Loucy (cell line): Measurements from ENCODE around the gene OR10A7.

ENCODE experiments used
- H2AFZ ChIP-seq: fragments of 200-600 bp; sonication (generic); 2 replicates; pipeline ENCODE4 v1.6.0; 2016; ENCODE audit warnings: antibody characterized with exemption, mild to moderate bottlenecking, low read length, moderate library complexity
- H3F3A ChIP-seq: fragments of 200-600 bp; 2 replicates; pipeline ENCODE4 v1.6.0; 2016; ENCODE audit warnings: antibody characterized with exemption, low read depth, mild to moderate bottlenecking
- H3K27me3 ChIP-seq: fragments of 200-600 bp; sonication (generic); 2 replicates; pipeline ENCODE4 v1.6.1; 2014; ENCODE audit warnings: low read length, mild to moderate bottlenecking; ENCODE audit not compliant: insufficient read depth, poor library complexity, severe bottlenecking
- H3K36me3 ChIP-seq: fragments of 200-600 bp; sonication (generic); 2 replicates; pipeline ENCODE4 v1.6.1; 2016; ENCODE audit warnings: low read length; ENCODE audit not compliant: insufficient read depth
- H3K4me1 ChIP-seq: fragments of 200-600 bp; sonication (generic); 2 replicates; pipeline ENCODE4 v1.5.1; 2014; ENCODE audit warnings: low read length, mild to moderate bottlenecking; ENCODE audit not compliant: insufficient read depth, poor library complexity, severe bottlenecking
- H3K4me2 ChIP-seq: fragments of 200-600 bp; sonication (generic); 2 replicates; pipeline ENCODE4 v1.6.0; 2014; ENCODE audit warnings: antibody characterized with exemption, low read length, low read depth, mild to moderate bottlenecking; ENCODE audit not compliant: poor library complexity, severe bottlenecking
- H3K4me3 ChIP-seq: fragments of 200-600 bp; sonication (generic); 2 replicates; pipeline ENCODE4 v1.5.1; 2014; ENCODE audit warnings: low read length, mild to moderate bottlenecking, mixed read lengths; ENCODE audit not compliant: poor library complexity, severe bottlenecking
- H3K79me2 ChIP-seq: fragments of 200-600 bp; sonication (generic); 2 replicates; pipeline ENCODE4 v1.6.1; 2014; ENCODE audit warnings: low read length; ENCODE audit not compliant: insufficient read depth
- H3K9ac ChIP-seq: fragments of 200-600 bp; sonication (generic); 2 replicates; pipeline ENCODE4 v1.6.0; 2014; ENCODE audit warnings: mild to moderate bottlenecking, low read depth, low read length, moderate library complexity; ENCODE audit not compliant: poor library complexity, severe bottlenecking
- H3K9me2 ChIP-seq: fragments of 200-600 bp; sonication (generic); replicated peaks from 2 replicates; pipeline ENCODE4 v1.6.1; 2016; ENCODE audit warnings: low read depth, low read length, mixed read lengths
- H3K9me3 ChIP-seq: fragments of 200-600 bp; sonication (generic); 2 replicates; pipeline ENCODE4 v1.6.1; 2014; ENCODE audit warnings: mild to moderate bottlenecking, antibody characterized with exemption, low read length, low read depth; ENCODE audit not compliant: insufficient read depth
- H4K20me1 ChIP-seq: fragments of 200-600 bp; sonication (generic); 2 replicates; pipeline ENCODE4 v1.6.0; 2014; ENCODE audit warnings: antibody characterized with exemption, low read length, mild to moderate bottlenecking; ENCODE audit not compliant: insufficient read depth, poor library complexity, severe bottlenecking
- CTCF ChIP-seq: fragments of 200-600 bp; sonication (generic); conservative IDR thresholded peaks from 2 replicates; pipeline ENCODE4 v1.5.1; 2014; ENCODE audit warnings: mild to moderate bottlenecking, antibody characterized with exemption, low read length
- EZH2phosphoT487 ChIP-seq: fragments of 200-600 bp; IDR thresholded peaks from 2 replicates; pipeline ENCODE4 v1.6.1; 2018; ENCODE audit warnings: antibody characterized with exemption, mild to moderate bottlenecking, moderate library complexity, borderline replicate concordance

OR10A7 gene

GRCh38 chr12:55173456-55173855, 47.4 kb upstream of the OR10A7 start:
- H3K4me2 ChIP-seq: no peak overlapping the region
- H3F3A ChIP-seq: no peaks in the 10 kb centered on the region
- H3K9ac ChIP-seq: no peak overlapping the region
- no peaks in the 10 kb centered on the region for H3K27me3 ChIP-seq
- no peaks in the 10 kb centered on the region for H4K20me1 ChIP-seq
- no peak for TF ChIP-seq EZH2phosphoT487
- TF ChIP-seq CTCF: no peak
- no peaks in the 10 kb centered on the region for H3K4me1 ChIP-seq
- H3K9me3 ChIP-seq: no peaks in the 10 kb centered on the region
- no peak overlapping the region for H2AFZ ChIP-seq
- H3K9me2 ChIP-seq: no peaks in the 10 kb centered on the region
- H3K36me3 ChIP-seq: no peaks in the 10 kb centered on the region
- H3K79me2 ChIP-seq: no peaks in the 10 kb centered on the region
- H3K4me3 ChIP-seq: no peak overlapping the region

- H3K4me1 ChIP-seq: no peaks in the 10 kb centered on the region
- no peak overlapping the region for H3K9ac ChIP-seq
- no peak overlapping the region for H2AFZ ChIP-seq
- TF ChIP-seq CTCF (no peak), EZH2phosphoT487 (no peak)
- no peaks in the 10 kb centered on the region for H3K9me3 ChIP-seq
- no peaks in the 10 kb centered on the region for H3K9me2 ChIP-seq
- H3K36me3 ChIP-seq: no peaks in the 10 kb centered on the region
- no peaks in the 10 kb centered on the region for H3K79me2 ChIP-seq
- no peak overlapping the region for H3K4me2 ChIP-seq
- no peaks in the 10 kb centered on the region for H3F3A ChIP-seq
- H3K27me3 ChIP-seq: peaks cover 5% of the 10 kb centered on the region
- no peak overlapping the region for H3K4me3 ChIP-seq
- no peaks in the 10 kb centered on the region for H4K20me1 ChIP-seq
Observed at GRCh38 chr12:55188573-55188972, 32.3 kb upstream of the OR10A7 start.

- no peaks in the 10 kb centered on the region for H3K4me1 ChIP-seq
- peaks cover 5% of the 10 kb centered on the region for H3K27me3 ChIP-seq
- no peaks in the 10 kb centered on the region for H3K36me3 ChIP-seq
- no peaks in the 10 kb centered on the region for H4K20me1 ChIP-seq
- no peak overlapping the region for H2AFZ ChIP-seq
- H3K4me2 ChIP-seq: no peak overlapping the region
- no peaks in the 10 kb centered on the region for H3F3A ChIP-seq
- no peak overlapping the region for H3K4me3 ChIP-seq
- H3K9me2 ChIP-seq: no peaks in the 10 kb centered on the region
- no peak for TF ChIP-seq EZH2phosphoT487
- TF ChIP-seq CTCF: peak; percentile 86
- no peaks in the 10 kb centered on the region for H3K79me2 ChIP-seq
- no peaks in the 10 kb centered on the region for H3K9me3 ChIP-seq
- no peak overlapping the region for H3K9ac ChIP-seq
Observed at GRCh38 chr12:55188974-55189556, 31.8 kb upstream of the OR10A7 start.
